Measurements from ENCODE around the gene RTL5. TPM values are rescaled to one million over a fixed set of nuclear protein-coding genes. Genes with fewer than 3 reads are reported as not detected.

The RTL5 gene
- total and polyA plus RNA-seq, 2 experiments from 2014 or later: 0.31 to 0.94 TPM

GRCh38 chrX:72110051-72110875, 21.5 kb downstream of the RTL5 start (continued):
- TF ChIP-seq ZNF462 (CRISPR knock-in tag; IDR thresholded peaks at IDR 0.05) (no peak), CTCF (conservative IDR thresholded peaks at IDR 0.05; ENCODE audit: low read depth in 2 of 2) (no peak), ZNF114 (CRISPR knock-in tag; IDR thresholded peaks at IDR 0.05) (no peak), POLR2AphosphoS5 (IDR thresholded peaks at IDR 0.05; ENCODE audit: low read depth) (no peak), STAT1 (IDR thresholded peaks at IDR 0.05; ENCODE audit: unreplicated experiment) (no peak), EZH2phosphoT487 (IDR thresholded peaks at IDR 0.05; ENCODE audit: unreplicated experiment) (no peak), ETS1 (IDR thresholded peaks at IDR 0.05) (no peak), CREB1 (CRISPR knock-in tag; IDR thresholded peaks at IDR 0.05; ENCODE audit: low read depth) (no peak), ZNF331 (CRISPR knock-in tag; IDR thresholded peaks at IDR 0.05; ENCODE audit: low read depth) (no peak), REST (IDR thresholded peaks at IDR 0.05; ENCODE audit: unreplicated experiment) (no peak), JUNB (IDR thresholded peaks at IDR 0.05; ENCODE audit: unreplicated experiment) (no peak)

Measured in GM23338 (cell line).